GM21515 (cell line): ENCODE measurements around the gene FASTKD2.
A peak's percentile ranks its signal among the peaks of the same experiment; 100 is the strongest.
"Not testable (repeated sequence)": the region's sequence is repeated elsewhere in the genome, so short reads cannot be mapped to it uniquely, and the experiment has no call there.

Source experiments
- ATAC-seq: cut with Tn5 transposase; IDR thresholded peaks from one replicate; pipeline ENCODE4 v1.9.1; 2021; ENCODE audit not compliant: unreplicated experiment

The FASTKD2 gene

DNA sequence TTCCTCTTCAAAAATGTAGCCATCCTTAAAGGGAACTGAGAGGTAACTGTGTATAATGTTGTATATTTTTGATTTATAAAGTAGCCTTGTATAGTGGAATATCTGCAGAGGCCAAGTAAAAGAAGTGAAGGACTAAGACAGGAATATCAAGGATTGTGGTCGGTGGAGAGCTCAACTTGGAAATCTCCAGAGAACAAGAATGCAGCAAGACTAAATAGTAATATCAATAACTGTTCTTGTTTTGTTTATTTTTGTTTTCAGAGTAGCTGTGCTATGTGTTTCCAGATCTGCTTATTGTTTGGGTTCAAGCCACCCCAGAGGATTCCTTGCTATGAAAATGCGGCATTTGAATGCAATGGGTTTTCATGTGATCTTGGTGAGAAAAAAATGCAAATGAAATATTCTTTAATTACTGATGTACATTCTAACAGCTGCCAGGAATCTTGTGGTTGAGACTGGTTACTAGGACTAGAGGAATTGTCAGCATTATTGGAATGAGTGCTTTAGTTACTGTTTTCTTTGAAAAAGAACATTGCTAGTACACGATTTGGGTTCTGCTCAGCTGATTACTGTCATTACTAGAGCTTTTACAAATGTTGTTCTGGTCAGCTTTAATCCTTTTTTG, 25.0 kb downstream of the FASTKD2 start:
- ATAC-seq = no peak

DNA sequence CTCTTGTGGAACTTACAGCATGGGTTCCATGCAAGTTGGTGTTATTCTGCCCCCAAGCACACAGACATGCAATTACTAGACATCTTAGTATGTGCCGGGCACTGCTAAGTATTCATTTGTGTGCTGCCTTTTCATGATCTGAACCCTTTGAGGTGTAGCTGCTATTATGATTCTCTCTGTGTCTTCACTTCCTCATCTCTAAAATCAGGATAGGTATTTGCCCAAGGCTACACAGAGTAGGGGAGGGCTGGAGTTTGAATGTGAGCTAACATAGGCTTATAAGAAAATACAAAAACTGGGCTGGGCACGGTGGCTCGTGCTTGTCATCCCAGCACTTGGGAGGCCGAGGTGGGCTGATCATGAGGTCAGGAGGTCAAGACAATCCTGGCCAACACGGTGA, 27.2 kb downstream of the FASTKD2 start:
- no peak for ATAC-seq

DNA sequence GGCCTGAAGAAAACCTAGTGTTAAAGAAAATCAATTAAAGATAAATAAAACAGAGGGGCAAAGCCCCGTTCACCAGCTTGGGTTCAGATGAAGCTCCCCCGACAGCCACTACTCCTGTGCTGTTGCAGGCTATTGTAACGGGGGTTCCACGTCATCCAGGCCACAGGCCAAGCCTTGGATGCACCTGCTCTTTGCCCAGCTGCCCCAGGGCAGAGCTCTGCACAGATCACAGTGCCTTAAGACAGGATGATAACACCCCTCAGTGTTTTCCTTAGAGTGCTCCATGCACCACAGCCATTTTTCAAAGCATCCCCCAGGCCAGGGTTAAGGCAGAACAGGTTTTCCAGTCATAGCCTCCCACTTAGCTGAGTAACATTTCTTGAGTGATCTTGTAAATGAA, 32.0 kb downstream of the FASTKD2 start:
- no peak for ATAC-seq

DNA sequence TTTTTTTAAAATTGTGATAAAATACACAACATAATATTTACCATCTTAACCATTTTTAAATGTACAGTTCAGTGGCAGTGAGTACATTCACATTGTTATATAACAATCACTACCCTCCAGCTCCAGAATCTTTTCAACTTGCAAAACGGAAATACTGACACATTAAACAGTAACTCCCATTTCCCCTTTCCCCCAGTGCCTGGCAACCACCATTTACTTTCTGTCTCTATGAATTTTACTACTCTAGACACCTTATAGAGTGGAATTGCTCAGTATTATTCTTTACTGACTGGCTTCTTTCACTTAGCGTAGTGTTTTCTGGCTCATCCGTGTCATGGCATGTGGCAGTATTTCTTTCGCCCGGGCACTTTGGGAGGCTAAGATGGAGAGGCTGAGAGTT, 32.6 kb downstream of the FASTKD2 start:
- ATAC-seq = peak; percentile 60

- no peak for ATAC-seq
These were observed 33.7 kb downstream of the FASTKD2 start for GRCh38 chr2:206799083-206799482.

DNA sequence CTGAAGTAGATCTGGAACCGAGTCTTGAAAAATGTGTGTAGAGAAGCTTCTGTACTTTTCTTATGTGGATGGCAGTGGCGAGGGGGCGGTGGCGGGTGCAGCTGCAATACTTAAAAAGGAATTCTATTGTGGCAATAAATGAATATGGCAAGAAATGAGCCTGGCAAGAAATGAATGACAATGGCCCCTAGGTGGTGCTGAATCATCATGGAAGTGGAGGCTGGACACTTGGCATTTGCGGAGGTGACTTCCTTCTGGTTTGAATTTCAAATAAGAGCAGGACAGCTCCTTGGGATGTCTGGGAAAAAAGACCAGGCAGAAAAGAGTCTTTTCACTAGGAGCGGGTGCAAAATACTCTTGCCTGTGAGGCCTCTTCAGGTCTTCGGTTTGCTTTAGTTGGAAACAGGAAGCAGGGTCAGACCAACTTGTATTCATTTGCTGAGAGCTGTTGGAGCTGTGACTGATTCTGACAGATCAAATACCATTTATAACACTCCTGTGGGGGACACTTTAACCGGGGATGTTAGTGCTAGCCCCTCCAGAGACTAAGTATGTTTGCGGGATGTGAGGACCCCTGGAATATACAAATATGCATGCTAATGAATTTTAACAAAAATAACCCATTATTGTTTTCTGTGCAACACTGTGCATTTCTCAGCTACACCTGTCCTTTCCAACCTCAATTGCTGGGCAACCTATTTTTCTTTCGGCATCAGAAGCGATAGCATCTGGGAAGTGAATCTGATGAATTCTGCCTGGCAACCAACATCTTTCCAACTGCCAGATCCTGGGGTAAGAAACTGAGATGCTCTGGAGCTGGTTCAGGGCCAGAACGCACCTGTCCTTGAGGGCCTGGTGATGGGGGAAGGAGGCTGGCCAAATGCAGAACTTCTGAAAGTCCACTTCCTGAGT, 35.4 kb downstream of the FASTKD2 start:
- ATAC-seq = peak; percentile 45

DNA sequence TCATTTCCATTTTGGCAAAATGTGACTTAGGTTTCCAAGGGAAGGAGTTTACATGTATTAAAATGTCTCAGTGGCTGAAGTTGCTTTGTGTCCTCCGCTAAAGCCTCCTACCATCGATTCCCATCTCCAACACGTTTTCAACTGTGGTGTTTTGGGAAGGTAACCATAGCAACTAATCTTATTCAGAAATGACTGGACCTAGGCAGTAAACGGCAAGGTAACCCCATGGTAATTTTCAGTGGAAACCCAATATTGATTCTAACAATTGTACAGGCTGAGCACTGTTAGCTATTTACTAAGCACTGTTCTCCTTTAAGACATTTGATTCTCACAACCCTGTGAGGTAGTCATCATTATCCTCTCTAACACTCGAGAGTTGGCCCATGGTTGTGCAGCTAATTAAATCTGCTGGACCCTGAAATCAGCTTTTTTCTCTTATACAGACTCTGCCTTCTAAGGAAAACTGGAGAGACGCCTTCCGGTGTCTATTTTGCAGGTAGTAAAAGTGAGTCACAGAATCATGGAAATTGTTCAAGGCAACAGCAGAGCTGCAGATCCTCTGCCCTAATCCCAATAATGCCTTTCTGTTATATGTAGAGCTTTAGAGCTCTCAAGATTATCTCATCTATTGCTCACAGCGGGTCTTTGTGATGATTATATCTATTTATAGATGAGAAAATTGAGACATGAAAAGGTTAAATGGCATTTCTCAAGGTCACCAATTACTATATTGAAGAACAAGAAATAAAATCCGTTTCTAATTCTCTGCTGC, 36.2 kb downstream of the FASTKD2 start:
- no peak for ATAC-seq

DNA sequence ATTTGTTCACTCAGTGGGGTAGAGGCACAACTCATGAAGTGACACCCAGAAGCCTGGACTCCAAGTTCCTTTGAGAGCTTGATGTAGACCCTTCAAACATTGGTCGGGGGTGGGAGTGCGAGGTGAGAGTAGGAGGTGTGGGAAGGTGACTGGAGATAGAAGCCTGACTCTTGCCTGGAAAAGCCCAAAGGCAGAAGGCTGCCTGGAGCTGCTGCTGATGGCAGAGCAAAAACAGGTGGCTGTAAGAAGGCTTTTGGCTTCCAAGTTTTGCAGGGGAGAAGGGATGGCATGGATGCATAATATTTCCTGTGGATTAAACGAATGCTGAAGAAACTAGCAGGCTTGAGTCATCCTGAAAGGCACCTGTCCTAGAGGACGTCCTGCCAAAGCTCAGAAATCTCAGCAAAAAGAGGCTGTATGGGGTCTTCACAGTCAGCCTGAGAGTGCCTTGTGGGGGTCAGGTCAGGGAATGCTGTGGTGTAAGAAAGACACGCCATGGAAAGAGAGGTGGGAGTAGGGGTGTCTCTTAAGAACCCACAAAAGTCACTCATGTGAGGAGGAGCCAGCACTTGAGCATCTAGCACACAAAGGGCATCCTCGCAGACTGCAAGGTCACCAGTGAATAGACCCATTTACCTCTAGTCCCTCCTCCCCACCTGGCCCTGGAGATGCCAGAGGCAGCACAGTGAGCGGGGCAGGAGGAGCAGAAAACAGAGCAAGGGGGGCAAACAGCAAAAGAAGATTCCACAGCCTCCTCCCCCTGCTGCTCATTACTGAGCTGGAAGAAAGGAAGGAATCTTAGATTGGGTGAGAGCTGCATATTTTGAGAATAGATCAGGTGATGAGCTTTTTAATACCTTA, 37.5 kb downstream of the FASTKD2 start:
- ATAC-seq = no peak

DNA sequence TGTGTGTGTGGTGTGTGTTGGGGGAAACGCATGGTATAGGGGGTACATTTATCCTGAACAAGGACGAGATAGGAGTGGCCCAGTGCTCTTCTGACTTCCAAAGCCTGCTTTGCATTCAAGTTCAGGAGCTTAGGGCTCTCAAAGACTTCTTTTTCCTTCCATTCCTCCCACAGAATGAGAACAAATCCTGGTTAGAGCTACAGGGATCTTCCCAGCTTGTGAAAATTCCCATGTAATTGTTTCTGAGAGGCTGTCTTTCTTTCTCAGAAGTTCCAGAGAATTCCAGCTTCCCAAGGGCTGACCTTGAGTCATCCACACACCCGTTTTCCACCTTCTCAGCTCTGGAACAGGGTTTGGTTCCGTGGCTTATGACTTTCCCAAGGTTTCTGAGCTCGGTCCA, 38.9 kb downstream of the FASTKD2 start:
- no peak for ATAC-seq

DNA sequence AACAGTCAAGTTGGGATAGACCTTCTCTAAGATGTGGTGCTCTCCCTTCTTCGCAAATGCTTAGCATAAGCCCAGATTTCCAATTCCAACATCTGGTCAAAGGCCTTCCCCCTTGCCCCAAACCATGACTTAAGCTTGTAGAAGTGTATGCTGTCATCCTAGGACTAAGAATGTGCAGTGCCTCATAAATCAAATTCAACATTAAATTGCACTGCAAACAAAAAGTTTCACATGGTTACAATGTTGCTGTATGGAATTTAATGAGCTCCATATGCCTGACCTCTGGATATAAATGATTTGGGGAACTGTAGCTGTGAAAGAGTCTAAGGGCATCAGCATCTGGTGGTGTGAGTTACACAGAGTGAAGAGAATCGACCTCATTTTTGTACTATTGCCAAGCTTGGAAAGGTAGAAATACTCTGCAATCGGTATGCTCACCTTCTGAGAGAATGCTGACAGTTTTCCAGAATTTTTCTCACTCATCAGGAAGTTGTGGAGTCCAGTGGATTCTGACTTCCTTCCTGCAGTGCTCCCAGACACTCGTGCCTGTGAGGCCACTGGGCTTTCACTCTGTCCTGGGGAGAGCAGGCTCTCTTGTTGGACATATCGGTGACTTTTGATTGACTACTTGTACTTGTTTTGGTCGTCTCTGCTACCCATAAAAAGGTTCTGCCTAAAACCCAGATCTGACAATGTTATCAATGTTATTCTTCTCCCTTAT, 40.6 kb downstream of the FASTKD2 start:
- no peak for ATAC-seq

GRCh38 chr2:206807624-206808023, 42.2 kb downstream of the FASTKD2 start:
- ATAC-seq = not testable (repeated sequence)

DNA sequence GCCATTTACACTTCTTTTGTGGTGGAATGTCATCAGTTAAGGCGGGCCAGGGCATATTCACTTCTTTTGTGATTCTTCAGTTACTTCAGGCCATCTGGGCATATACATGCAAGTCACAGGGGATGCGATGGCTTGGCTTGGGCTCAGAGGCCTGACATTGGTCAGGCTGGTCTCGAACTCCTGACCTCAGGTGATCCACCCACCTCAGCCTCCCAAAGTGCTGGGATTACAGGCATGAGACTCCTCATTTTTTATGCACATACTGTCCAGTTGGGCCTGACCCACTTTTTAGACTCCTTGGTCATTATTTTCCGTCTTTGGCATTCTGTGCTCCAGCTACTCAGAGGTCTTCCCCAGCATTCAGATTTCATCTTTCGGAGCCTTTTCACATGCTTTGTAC, 47.1 kb downstream of the FASTKD2 start:
- not testable (repeated sequence) for ATAC-seq

GRCh38 chr2:206814498-206814897, 49.1 kb downstream of the FASTKD2 start:
- no peak for ATAC-seq

GRCh38 chr2:206820807-206821206, 55.4 kb downstream of the FASTKD2 start:
- no peak for ATAC-seq

DNA sequence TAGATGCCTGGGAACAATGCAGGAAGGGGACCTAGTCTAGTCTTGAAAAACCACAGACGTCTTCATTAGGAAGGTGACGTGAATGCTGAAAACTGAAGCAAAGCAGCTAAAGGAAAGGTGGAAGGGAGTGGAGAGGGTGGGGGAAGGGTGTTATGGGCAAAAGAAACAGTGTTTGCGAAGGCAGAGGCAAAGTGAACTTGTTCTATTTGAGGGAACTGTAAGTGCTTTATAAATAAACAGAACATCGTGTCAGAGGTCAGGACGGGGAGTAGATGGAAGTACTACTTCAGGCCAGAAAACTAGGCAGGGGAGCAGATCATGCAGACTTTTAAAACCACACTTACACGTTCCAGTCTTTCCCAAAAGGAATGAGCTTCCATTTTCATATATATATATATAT, 57.8 kb downstream of the FASTKD2 start:
- ATAC-seq = no peak

DNA sequence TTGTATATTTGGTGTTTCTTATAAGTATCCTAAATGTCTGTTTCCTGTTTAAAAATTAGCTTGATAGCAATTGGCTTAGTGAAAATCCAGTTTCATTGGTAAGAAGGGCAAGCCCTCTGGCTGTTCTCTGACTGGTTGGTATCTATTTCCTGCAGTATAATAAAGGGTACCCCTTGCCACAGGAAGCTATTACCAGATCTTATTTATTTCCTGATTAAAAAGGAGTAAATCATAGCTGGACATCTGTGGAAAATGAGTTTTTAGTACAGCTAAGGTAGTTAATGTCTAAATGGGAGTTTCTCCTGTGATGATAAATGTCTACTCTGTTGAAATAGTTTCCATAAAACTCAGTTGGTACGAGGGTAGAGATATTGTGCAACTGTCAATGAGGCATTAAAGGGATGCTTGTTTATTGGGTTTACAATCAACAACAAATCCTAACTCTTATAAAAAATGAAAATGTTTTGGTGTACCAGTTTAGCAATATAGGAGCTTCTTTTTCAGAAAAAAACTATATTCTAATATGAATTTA, 58.7 kb downstream of the FASTKD2 start:
- ATAC-seq = no peak

- no peak for ATAC-seq
These were observed 59.6 kb downstream of the FASTKD2 start for GRCh38 chr2:206824993-206825392.

DNA sequence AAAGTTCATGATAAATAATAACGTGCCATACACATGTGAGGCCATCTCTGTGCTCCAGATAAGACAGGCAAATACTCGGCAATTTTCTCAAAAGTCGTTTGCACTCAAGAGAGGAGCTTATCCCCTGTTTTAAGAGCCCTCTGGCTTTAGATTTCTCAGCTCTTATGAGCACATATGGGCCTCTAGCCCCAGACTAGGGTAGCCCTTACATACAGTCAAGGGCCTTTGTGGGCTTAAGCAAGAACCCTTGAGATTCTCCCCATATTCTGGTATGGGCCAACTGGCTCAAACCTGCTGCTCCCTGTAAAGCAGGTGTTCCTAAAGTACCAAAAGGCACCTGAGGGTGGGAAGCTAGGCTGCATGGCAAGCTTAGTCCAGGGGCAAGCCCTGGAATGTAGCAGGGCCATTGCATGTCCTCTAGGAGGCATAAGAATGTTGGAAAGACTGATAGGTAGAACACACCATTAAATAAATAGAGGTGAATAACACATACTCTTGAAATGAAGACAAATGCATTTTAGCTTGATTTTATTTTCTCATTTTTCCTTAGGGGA, 66.1 kb downstream of the FASTKD2 start:
- ATAC-seq = no peak

DNA sequence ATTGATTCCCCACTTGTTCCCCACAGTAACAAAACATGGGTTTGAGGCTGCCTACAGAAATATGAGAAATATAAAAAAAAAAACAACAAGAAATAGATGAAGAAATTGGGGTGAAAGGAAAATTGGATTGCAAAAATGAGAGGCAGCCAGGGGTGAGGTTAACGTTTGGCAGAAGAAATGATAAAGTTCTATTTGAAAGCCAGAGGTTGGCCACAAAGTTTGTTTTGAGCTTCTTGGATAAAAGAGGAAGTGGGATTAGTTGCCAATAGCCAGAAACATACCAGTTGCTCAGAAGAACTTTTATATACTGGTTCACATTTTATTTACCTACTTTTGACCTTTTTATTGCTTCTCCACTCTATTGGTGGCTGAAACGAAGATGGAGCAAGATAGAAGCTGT, 67.5 kb downstream of the FASTKD2 start:
- ATAC-seq = no peak

GRCh38 chr2:206833291-206833690, 67.9 kb downstream of the FASTKD2 start:
- no peak for ATAC-seq
